HFFc6 (cell line): ENCODE measurements around the gene CNNM4. TPM values are rescaled to one million over a fixed set of nuclear protein-coding genes. Genes with fewer than 3 reads are reported as not detected.

Experiments
- DNase-seq: peaks from one replicate; pipeline ENCODE4 v3.0.0-alpha.2; 2018
- H3K27ac Mint-ChIP-seq: 2 replicates; pipeline ENCODE4 v1.8.0; 2020; ENCODE audit warnings: mild to moderate bottlenecking, mixed read lengths
- H3K27me3 Mint-ChIP-seq: 2 replicates; pipeline ENCODE4 v1.8.0; 2021; ENCODE audit warnings: mild to moderate bottlenecking, moderate library complexity, mixed read lengths; ENCODE audit not compliant: insufficient read depth
- H3K36me3 Mint-ChIP-seq: 2 replicates; pipeline ENCODE4 v1.8.0; 2021; ENCODE audit warnings: low read depth, mixed read lengths
- H3K4me1 Mint-ChIP-seq: 2 replicates; pipeline ENCODE4 v1.8.0; 2020; ENCODE audit warnings: low read depth, mixed read lengths
- H3K4me3 Mint-ChIP-seq: 2 replicates; pipeline ENCODE4 v1.8.0; 2020; ENCODE audit warnings: mild to moderate bottlenecking, moderate library complexity, mixed read lengths
- H3K9me3 Mint-ChIP-seq: 2 replicates; pipeline ENCODE4 v1.8.0; 2020; ENCODE audit warnings: mild to moderate bottlenecking, mixed read lengths
- total RNA-seq, 6 experiments: library from RNA; stranded (reverse); fragmentation: NEBNext Ultra II Directional; extraction: Animal tissue kit (Norgen Biotek cat#: 25700); gene quantifications; 2 replicates in 1 of 6; 3 replicates in 5 of 6; pipeline ENCODE4 v1.2.3, GENCODE V29; 2021
- TF ChIP-seq, protein P1 (sequence below): fragments of 200-600 bp; sonication (generic); IDR thresholded peaks from 2 replicates; pipeline ENCODE4 v1.5.0; 2021; ENCODE audit warnings: antibody characterized with exemption, mild to moderate bottlenecking

CNNM4 gene
- total RNA-seq, 6 experiments from 2014 or later: 4.4 to 5.4 (median 5.1) TPM

DNA sequence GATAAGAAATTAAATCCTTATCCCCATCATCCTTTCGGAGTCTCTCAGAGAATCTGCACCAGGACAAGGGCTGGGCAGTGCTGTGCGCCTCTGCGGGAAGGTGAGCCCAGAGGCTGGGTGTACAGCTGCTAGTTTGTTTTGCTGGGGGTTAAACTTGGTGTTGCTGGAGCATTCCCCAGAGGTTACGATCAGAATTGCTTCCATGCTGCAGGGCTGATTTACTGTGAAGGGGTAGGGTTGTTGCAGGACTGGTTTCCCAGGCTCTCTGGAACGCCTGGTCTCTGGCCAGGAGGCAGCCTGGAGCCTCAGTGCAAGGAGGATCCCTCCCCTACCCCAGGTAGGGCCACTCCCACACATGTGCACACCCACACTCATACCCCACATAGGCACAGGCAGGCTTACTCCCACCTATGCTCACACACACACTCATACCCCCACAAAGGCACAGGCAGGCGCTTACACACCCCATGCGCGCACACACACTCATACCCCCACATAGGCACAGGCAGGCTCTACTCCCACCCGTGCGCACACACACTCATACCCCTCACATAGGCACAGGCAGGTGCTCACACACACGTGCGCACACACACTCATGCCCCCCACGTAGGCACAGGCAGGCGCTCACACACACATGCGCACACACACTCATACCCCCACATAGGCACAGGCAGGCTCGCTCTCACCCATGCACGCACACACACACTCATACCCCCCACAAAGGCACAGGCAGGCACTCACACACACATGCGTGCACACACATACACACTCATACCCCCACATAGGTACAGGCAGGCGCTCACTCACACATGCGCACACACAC, 11.3 kb downstream of the CNNM4 start:
- Mint-ChIP-seq H3K4me1 (peaks cover 6% of the 10 kb centered on the region), H3K36me3 (no peaks in the 10 kb centered on the region), H3K27me3 (no peaks in the 10 kb centered on the region), H3K4me3 (no peak overlapping the region), H3K9me3 (no peaks in the 10 kb centered on the region), H3K27ac (no peak overlapping the region)
- TF ChIP-seq, protein P1, sequence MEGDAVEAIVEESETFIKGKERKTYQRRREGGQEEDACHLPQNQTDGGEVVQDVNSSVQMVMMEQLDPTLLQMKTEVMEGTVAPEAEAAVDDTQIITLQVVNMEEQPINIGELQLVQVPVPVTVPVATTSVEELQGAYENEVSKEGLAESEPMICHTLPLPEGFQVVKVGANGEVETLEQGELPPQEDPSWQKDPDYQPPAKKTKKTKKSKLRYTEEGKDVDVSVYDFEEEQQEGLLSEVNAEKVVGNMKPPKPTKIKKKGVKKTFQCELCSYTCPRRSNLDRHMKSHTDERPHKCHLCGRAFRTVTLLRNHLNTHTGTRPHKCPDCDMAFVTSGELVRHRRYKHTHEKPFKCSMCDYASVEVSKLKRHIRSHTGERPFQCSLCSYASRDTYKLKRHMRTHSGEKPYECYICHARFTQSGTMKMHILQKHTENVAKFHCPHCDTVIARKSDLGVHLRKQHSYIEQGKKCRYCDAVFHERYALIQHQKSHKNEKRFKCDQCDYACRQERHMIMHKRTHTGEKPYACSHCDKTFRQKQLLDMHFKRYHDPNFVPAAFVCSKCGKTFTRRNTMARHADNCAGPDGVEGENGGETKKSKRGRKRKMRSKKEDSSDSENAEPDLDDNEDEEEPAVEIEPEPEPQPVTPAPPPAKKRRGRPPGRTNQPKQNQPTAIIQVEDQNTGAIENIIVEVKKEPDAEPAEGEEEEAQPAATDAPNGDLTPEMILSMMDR: no peak
- DNase-seq: no peak

DNA sequence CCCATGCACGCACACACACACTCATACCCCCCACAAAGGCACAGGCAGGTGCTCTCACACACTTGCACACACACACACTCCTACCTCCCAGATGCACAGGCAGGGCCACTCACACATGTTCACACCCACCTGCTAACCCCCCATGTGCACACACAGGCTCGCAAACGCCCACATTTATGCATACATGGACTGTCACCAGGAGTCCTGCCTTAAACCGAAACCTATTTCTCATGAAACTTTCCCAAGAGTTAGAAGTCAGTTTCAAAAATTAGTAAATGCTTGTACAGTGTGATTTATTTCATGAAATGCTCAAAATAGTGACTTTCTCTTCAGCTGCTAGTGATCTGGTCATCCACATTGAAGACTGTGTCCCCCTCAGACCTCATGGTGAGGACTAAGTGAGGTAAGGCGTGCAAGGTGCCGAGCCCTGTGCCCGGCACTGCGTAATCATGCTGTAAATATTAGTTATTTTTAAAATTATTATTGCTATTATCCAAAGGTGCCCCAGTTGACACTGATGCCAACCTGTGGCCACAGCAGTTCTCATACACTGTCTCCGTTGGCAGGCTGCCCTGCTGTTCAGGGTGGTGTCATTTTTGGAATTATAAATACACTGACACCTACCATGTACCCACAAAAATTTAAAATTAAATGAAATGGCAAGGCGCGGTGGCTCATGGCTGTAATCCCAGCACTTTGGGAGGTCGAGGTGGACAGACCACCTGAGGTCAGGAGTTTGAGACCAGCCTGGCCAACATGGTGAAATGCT, 12.4 kb downstream of the CNNM4 start:
- Mint-ChIP-seq H3K36me3 (no peaks in the 10 kb centered on the region), H3K4me3 (no peak overlapping the region), H3K27ac (no peak overlapping the region), H3K4me1 (peaks cover 6% of the 10 kb centered on the region), H3K27me3 (no peaks in the 10 kb centered on the region), H3K9me3 (no peaks in the 10 kb centered on the region)
- TF ChIP-seq, protein P1: no peak
- DNase-seq: no peak

DNA sequence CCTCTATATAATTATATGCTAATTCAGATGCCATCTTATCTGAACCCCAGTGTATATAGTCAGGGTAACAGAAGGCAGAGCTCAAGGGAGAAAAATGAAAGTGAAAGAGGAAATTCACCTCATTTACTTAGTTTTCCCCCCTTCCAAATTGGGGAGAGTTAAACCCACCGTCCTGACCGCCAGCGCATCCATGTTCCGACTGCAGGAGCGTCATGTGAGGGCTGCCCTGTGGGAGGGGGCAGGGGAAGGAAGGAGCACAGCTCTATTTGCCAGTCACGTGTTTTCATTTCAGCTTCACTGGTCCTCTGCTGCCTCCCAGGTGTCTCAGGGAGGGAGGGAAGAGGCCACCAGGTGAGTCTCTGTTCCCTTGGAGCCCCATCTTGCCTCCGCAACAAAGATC, 13.2 kb downstream of the CNNM4 start:
- Mint-ChIP-seq H3K27ac (no peak overlapping the region), H3K27me3 (no peaks in the 10 kb centered on the region), H3K9me3 (no peaks in the 10 kb centered on the region), H3K4me1 (peaks cover 6% of the 10 kb centered on the region), H3K4me3 (no peak overlapping the region), H3K36me3 (no peaks in the 10 kb centered on the region)
- TF ChIP-seq, protein P1: no peak
- DNase-seq: no peak

DNA sequence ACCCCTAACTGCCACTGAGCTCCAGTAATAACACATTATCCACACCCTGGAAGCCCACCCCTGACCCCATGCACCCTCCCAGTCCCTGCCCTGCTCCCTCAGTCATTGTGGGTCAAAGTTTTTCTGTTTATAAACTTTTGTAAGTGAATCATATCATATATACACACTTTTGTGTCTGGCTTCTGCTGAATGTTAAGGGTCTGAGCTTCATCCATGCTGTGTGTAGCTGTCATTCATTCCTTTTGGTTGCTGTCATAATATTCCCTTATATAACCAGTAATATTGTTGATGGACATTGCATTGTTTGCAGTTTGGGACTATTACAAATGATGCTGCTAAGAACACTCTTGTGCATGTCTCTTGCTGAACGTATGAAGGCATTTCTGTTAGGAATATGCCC, 14.5 kb downstream of the CNNM4 start:
- no peak for DNase-seq
- Mint-ChIP-seq H3K27ac (no peak overlapping the region), H3K4me1 (peaks cover 6% of the 10 kb centered on the region), H3K9me3 (no peaks in the 10 kb centered on the region), H3K36me3 (no peaks in the 10 kb centered on the region), H3K27me3 (no peaks in the 10 kb centered on the region), H3K4me3 (no peak overlapping the region)
- TF ChIP-seq, protein P1: no peak

DNA sequence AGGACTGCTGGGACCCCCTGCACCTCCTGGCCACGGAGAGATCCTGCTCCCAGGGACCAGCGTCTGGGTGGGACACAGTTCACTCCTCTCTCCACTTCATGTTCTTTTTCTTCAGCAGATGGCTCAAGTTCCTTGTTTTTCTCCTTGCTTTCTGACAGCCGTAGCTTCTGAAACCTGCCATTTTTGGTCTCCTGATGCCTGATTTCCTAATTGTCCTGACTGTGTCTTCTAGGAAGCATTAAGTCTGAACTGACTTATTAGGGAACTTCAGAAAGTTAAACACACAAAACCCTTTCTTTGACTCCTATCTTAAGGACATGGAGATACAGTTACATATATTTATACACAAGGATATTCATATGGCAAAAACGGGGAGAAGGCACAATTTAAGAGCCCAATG, 22.7 kb downstream of the CNNM4 start:
- no peaks in the 10 kb centered on the region for H3K9me3 Mint-ChIP-seq
- no peaks in the 10 kb centered on the region for H3K36me3 Mint-ChIP-seq
- TF ChIP-seq, protein P1: no peak
- H3K27ac Mint-ChIP-seq: no peak overlapping the region
- H3K4me1 Mint-ChIP-seq: peaks cover 22% of the 10 kb centered on the region
- H3K4me3 Mint-ChIP-seq: no peak overlapping the region
- peaks cover 2% of the 10 kb centered on the region; the same call in 1 of the 2 replicates for H3K27me3 Mint-ChIP-seq
- no peak for DNase-seq
